Measurements from ENCODE around the gene SCARF2.

DNA sequence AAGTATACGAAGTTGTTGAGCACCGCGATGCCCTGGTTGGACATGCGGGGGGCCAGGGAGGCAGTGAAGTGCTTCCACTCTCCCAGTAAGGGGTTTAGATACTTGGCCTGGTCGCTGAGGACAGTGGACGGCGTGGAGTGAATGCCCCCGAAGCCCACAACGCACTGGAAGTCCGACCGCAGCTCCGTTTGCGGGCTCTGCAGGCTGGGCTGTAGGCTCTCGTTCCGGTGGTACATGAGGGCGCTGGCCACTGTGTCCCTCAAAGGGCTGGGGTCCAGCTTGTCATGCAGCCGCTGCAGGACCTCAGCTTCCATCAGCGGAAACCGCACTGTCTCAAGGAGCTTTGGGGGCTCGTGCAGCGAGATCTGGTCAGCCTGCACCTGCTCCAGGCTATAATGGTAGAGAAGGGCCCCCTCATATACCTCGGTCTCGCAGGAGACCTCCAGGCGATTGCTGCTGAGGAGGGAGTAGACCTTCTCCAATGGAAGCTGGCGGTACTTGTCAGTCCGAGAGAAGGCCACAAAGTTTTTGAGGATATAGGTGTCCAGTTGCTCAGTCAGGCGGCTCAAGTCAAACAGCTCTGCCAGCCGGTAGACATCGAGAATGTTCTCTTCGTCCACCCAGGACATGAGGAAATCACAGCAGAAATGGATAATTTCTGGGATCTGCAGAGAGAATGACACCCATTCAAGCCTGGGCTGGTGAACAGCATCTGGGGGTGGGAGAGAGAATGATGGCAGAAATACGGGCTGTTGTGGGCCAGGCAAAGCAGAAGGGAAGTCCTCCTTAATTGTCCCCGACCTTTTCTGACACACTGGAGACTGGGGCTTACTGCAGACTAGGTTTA is 27.5 kb upstream of the SCARF2 start:
- TF ChIP-seq, protein P1, sequence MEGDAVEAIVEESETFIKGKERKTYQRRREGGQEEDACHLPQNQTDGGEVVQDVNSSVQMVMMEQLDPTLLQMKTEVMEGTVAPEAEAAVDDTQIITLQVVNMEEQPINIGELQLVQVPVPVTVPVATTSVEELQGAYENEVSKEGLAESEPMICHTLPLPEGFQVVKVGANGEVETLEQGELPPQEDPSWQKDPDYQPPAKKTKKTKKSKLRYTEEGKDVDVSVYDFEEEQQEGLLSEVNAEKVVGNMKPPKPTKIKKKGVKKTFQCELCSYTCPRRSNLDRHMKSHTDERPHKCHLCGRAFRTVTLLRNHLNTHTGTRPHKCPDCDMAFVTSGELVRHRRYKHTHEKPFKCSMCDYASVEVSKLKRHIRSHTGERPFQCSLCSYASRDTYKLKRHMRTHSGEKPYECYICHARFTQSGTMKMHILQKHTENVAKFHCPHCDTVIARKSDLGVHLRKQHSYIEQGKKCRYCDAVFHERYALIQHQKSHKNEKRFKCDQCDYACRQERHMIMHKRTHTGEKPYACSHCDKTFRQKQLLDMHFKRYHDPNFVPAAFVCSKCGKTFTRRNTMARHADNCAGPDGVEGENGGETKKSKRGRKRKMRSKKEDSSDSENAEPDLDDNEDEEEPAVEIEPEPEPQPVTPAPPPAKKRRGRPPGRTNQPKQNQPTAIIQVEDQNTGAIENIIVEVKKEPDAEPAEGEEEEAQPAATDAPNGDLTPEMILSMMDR (IDR thresholded peaks at IDR 0.05): no peak
- TF ChIP-seq POLR2A (IDR thresholded peaks at IDR 0.05): no peak
- TF ChIP-seq POLR2AphosphoS5 (IDR thresholded peaks at IDR 0.05): no peak
